GM23338 (cell line): Measurements from ENCODE around the gene SEC61G. TPM values are rescaled to one million over a fixed set of nuclear protein-coding genes. Genes with fewer than 3 reads are reported as not detected.

Source experiments
- ATAC-seq: fragments of 200-7000 bp; cut with Tn5 transposase; 3 replicates; pipeline ENCODE4 v1.9.1; 2020
- DNase-seq: peaks from one replicate; pipeline ENCODE4 v3.0.0-alpha.2; 2015; ENCODE audit warnings: low spot score
- H2AFZ ChIP-seq: fragments of 200-600 bp; sonication (generic); 2 replicates; pipeline ENCODE4 v1.8.0; 2016; ENCODE audit warnings: antibody characterized with exemption, mild to moderate bottlenecking, moderate library complexity
- H3F3A ChIP-seq: fragments of 200-600 bp; sonication (generic); replicated peaks from 2 replicates; pipeline ENCODE4 v1.8.0; 2017; ENCODE audit warnings: antibody characterized with exemption, mixed run types, low read depth
- H3K27ac ChIP-seq: fragments of 200-600 bp; sonication (generic); 2 replicates; pipeline ENCODE4 v1.6.1; 2016; ENCODE audit warnings: low read depth
- H3K27me3 ChIP-seq: fragments of 200-600 bp; sonication (generic); 2 replicates; pipeline ENCODE4 v1.8.0; 2016; ENCODE audit warnings: mild to moderate bottlenecking, mixed run types, moderate library complexity; ENCODE audit not compliant: insufficient read depth
- H3K36me3 ChIP-seq: fragments of 200-600 bp; sonication (generic); 2 replicates; pipeline ENCODE4 v1.8.0; 2016; ENCODE audit warnings: mild to moderate bottlenecking; ENCODE audit not compliant: insufficient read depth
- H3K4me1 ChIP-seq: fragments of 200-600 bp; sonication (generic); 2 replicates; pipeline ENCODE4 v1.8.0; 2016; ENCODE audit warnings: mild to moderate bottlenecking, moderate library complexity; ENCODE audit not compliant: insufficient read depth
- H3K4me2 ChIP-seq: fragments of 200-600 bp; sonication (generic); 2 replicates; pipeline ENCODE4 v1.7.1; 2017; ENCODE audit warnings: mixed run types
- H3K4me3 ChIP-seq: fragments of 200-600 bp; sonication (generic); 2 replicates; pipeline ENCODE4 v1.6.1; 2016; ENCODE audit warnings: mixed run types
- H3K79me2 ChIP-seq: fragments of 200-600 bp; sonication (generic); replicated peaks from 2 replicates; pipeline ENCODE4 v1.8.0; 2017; ENCODE audit warnings: mild to moderate bottlenecking; ENCODE audit not compliant: insufficient read depth
- H3K9me2 ChIP-seq: fragments of 200-600 bp; sonication (generic); 2 replicates; pipeline ENCODE4 v1.8.0; 2017; ENCODE audit not compliant: insufficient read depth
- H4K20me1 ChIP-seq: fragments of 200-600 bp; sonication (generic); replicated peaks from 2 replicates; pipeline ENCODE4 v1.8.0; 2017; ENCODE audit warnings: mild to moderate bottlenecking; ENCODE audit not compliant: insufficient read depth
- H3K27ac Mint-ChIP-seq: 2 replicates; pipeline ENCODE4 v1.8.0; 2020; ENCODE audit warnings: inconsistent platforms, mild to moderate bottlenecking, moderate library complexity, mixed read lengths
- H3K27me3 Mint-ChIP-seq: 3 replicates; pipeline ENCODE4 v1.8.0; 2022; ENCODE audit warnings: low read depth, mild to moderate bottlenecking, moderate library complexity, mixed read lengths, inconsistent platforms; ENCODE audit not compliant: insufficient read depth, poor library complexity
- H3K36me3 Mint-ChIP-seq: 3 replicates; pipeline ENCODE4 v1.8.0; 2021; ENCODE audit warnings: low read depth, mild to moderate bottlenecking, inconsistent platforms, moderate library complexity, mixed read lengths
- H3K4me1 Mint-ChIP-seq: 3 replicates; pipeline ENCODE4 v1.8.0; 2020; ENCODE audit warnings: mild to moderate bottlenecking, inconsistent platforms, mixed read lengths
- H3K4me3 Mint-ChIP-seq: 3 replicates; pipeline ENCODE4 v1.8.0; 2021; ENCODE audit warnings: moderate library complexity, mild to moderate bottlenecking, inconsistent platforms, mixed read lengths
- H3K9me3 Mint-ChIP-seq: 3 replicates; pipeline ENCODE4 v1.8.0; 2020; ENCODE audit warnings: moderate library complexity, mild to moderate bottlenecking, inconsistent platforms, mixed read lengths
- CREB1 ChIP-seq: fragments of 250-450 bp; sonication (Bioruptor Pico); IDR thresholded peaks from 2 replicates; pipeline ENCODE4 v1.5.0; 2020; ENCODE audit warnings: low read depth, mild to moderate bottlenecking, moderate library complexity
- EZH2 ChIP-seq: fragments of 200-600 bp; sonication (generic); IDR thresholded peaks from one replicate; pipeline ENCODE4 v1.8.0; 2017; ENCODE audit warnings: antibody characterized with exemption, mild to moderate bottlenecking, low read depth; ENCODE audit not compliant: unreplicated experiment
- EZH2phosphoT487 ChIP-seq: fragments of 200-600 bp; sonication (generic); IDR thresholded peaks from one replicate; pipeline ENCODE4 v1.8.1; 2018; ENCODE audit warnings: antibody characterized with exemption; ENCODE audit not compliant: unreplicated experiment
- JUNB ChIP-seq: IDR thresholded peaks from one replicate; pipeline ENCODE4 v1.6.1; 2016; ENCODE audit warnings: antibody characterized with exemption; ENCODE audit not compliant: unreplicated experiment
- NANOG ChIP-seq: IDR thresholded peaks from 2 replicates; pipeline ENCODE4 v1.6.1; 2016; ENCODE audit warnings: antibody characterized with exemption, borderline replicate concordance
- POLR2AphosphoS5 ChIP-seq: IDR thresholded peaks from 2 replicates; pipeline ENCODE4 v1.6.1; 2016; ENCODE audit warnings: antibody characterized with exemption, low read depth
- STAT1 ChIP-seq: IDR thresholded peaks from one replicate; pipeline ENCODE4 v1.6.1; 2016; ENCODE audit warnings: antibody characterized with exemption; ENCODE audit not compliant: unreplicated experiment
- ZNF114 ChIP-seq: fragments of 250-450 bp; sonication (Bioruptor Pico); IDR thresholded peaks from 2 replicates; pipeline ENCODE4 v1.5.0; 2020; ENCODE audit warnings: mild to moderate bottlenecking, moderate library complexity
- ZNF331 ChIP-seq: fragments of 250-450 bp; sonication (Bioruptor Pico); IDR thresholded peaks from 2 replicates; pipeline ENCODE4 v1.5.0; 2020; ENCODE audit warnings: low read depth, mild to moderate bottlenecking, moderate library complexity
- polyA plus RNA-seq: library from polyadenylated mRNA; unstranded; fragments of >200 nt; fragmentation: Nextera tagmentation; extraction: Ambion mirVana; gene quantifications from 2 replicates; pipeline ENCODE4 v1.2.1, GENCODE V29; 2016
- total RNA-seq: library from RNA; depleted of rRNA; stranded (reverse); fragments of >200 nt; shearing (Covaris generic); gene quantifications from 2 replicates; pipeline ENCODE4 v1.2.3, GENCODE V29; 2014
- TF ChIP-seq, protein P1 (sequence below): IDR thresholded peaks from one replicate; pipeline ENCODE4 v1.6.1; 2018; ENCODE audit warnings: antibody characterized with exemption; ENCODE audit not compliant: unreplicated experiment
- TF ChIP-seq, protein P2 (sequence below), 2 experiments: fragments of 200-600 bp in 1 of 2; sonication (generic) in 1 of 2; conservative IDR thresholded peaks; 2 replicates each; pipeline versions ENCODE4 v1.5.1 to v1.6.1; 2016 to 2017; ENCODE audit warnings: antibody characterized with exemption in 2 of 2, low read depth in 2 of 2, mild to moderate bottlenecking in 2 of 2, moderate library complexity in 1 of 2
- TF ChIP-seq, protein P3 (sequence below): fragments of 250-450 bp; sonication (Bioruptor Pico); IDR thresholded peaks from 2 replicates; pipeline ENCODE4 v1.5.0; 2020; ENCODE audit warnings: mild to moderate bottlenecking, moderate library complexity
- TF ChIP-seq, protein P4 (sequence below): IDR thresholded peaks from 2 replicates; pipeline ENCODE4 v1.6.1; 2016; ENCODE audit warnings: antibody characterized with exemption

Gene SEC61G
- total and polyA plus RNA-seq, 2 experiments from 2014 or later, result 350 to 497 TPM

DNA sequence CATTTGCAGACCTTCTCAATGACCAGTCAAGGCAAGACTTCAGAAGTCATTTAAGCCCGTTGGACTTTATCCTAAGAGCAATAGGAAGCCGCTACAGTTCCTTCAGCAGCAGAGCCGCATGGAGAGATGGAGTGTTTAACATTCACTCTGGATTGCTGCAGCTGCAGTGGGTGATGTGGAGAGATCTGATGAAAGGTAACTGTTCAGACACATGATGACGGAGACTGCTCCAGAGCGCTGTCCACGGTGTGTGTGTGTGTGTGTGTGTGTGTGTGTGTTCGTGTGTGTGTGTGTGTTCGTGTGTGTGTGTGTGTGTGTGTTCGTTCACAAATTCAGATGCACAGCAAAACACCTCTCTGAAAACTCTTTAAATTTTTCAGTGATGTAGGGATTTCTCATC lies 37.0 kb downstream of the SEC61G start:
- peaks cover 7% of the 10 kb centered on the region; the same call in 2 of the 3 replicates for H3K9me3 Mint-ChIP-seq
- H3K36me3 Mint-ChIP-seq, result no peaks in the 10 kb centered on the region
- H3K27ac ChIP-seq, result no peak overlapping the region
- no peaks in the 10 kb centered on the region for H3K36me3 ChIP-seq
- ATAC-seq (no peak), DNase-seq (no peak)
- H3K9me2 ChIP-seq, result peaks cover 17% of the 10 kb centered on the region; the same call in 1 of the 2 replicates
- H3K4me3 ChIP-seq, result no peak overlapping the region
- H3K27me3 Mint-ChIP-seq, result peaks cover 6% of the 10 kb centered on the region
- no peaks in the 10 kb centered on the region for H3K79me2 ChIP-seq
- H3K4me1 Mint-ChIP-seq, result no peaks in the 10 kb centered on the region
- H2AFZ ChIP-seq, result no peak overlapping the region; the same call in 1 of the 2 replicates
- H4K20me1 ChIP-seq, result no peaks in the 10 kb centered on the region
- no peak overlapping the region for H3K4me3 Mint-ChIP-seq
- H3K27me3 ChIP-seq, result no peaks in the 10 kb centered on the region
- no peak overlapping the region for H3K27ac Mint-ChIP-seq
- H3F3A ChIP-seq, result no peaks in the 10 kb centered on the region
- H3K4me1 ChIP-seq, result no peaks in the 10 kb centered on the region
- H3K4me2 ChIP-seq, result no peak overlapping the region
- TF ChIP-seq, protein P1, sequence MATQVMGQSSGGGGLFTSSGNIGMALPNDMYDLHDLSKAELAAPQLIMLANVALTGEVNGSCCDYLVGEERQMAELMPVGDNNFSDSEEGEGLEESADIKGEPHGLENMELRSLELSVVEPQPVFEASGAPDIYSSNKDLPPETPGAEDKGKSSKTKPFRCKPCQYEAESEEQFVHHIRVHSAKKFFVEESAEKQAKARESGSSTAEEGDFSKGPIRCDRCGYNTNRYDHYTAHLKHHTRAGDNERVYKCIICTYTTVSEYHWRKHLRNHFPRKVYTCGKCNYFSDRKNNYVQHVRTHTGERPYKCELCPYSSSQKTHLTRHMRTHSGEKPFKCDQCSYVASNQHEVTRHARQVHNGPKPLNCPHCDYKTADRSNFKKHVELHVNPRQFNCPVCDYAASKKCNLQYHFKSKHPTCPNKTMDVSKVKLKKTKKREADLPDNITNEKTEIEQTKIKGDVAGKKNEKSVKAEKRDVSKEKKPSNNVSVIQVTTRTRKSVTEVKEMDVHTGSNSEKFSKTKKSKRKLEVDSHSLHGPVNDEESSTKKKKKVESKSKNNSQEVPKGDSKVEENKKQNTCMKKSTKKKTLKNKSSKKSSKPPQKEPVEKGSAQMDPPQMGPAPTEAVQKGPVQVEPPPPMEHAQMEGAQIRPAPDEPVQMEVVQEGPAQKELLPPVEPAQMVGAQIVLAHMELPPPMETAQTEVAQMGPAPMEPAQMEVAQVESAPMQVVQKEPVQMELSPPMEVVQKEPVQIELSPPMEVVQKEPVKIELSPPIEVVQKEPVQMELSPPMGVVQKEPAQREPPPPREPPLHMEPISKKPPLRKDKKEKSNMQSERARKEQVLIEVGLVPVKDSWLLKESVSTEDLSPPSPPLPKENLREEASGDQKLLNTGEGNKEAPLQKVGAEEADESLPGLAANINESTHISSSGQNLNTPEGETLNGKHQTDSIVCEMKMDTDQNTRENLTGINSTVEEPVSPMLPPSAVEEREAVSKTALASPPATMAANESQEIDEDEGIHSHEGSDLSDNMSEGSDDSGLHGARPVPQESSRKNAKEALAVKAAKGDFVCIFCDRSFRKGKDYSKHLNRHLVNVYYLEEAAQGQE, result no peak
- no peak for TF ChIP-seq ZNF114 (CRISPR knock-in tag)
- TF ChIP-seq CREB1 (CRISPR knock-in tag), result no peak
- no peak for TF ChIP-seq EZH2
- TF ChIP-seq, protein P2, sequence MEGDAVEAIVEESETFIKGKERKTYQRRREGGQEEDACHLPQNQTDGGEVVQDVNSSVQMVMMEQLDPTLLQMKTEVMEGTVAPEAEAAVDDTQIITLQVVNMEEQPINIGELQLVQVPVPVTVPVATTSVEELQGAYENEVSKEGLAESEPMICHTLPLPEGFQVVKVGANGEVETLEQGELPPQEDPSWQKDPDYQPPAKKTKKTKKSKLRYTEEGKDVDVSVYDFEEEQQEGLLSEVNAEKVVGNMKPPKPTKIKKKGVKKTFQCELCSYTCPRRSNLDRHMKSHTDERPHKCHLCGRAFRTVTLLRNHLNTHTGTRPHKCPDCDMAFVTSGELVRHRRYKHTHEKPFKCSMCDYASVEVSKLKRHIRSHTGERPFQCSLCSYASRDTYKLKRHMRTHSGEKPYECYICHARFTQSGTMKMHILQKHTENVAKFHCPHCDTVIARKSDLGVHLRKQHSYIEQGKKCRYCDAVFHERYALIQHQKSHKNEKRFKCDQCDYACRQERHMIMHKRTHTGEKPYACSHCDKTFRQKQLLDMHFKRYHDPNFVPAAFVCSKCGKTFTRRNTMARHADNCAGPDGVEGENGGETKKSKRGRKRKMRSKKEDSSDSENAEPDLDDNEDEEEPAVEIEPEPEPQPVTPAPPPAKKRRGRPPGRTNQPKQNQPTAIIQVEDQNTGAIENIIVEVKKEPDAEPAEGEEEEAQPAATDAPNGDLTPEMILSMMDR (conservative IDR thresholded peaks at IDR 0.05; ENCODE audit: low read depth in 2 of 2), result no peak
- no peak for TF ChIP-seq EZH2phosphoT487
- no peak for TF ChIP-seq POLR2AphosphoS5
- TF ChIP-seq STAT1, result no peak
- TF ChIP-seq ZNF331 (CRISPR knock-in tag), result no peak
- no peak for TF ChIP-seq JUNB
- TF ChIP-seq, protein P3, sequence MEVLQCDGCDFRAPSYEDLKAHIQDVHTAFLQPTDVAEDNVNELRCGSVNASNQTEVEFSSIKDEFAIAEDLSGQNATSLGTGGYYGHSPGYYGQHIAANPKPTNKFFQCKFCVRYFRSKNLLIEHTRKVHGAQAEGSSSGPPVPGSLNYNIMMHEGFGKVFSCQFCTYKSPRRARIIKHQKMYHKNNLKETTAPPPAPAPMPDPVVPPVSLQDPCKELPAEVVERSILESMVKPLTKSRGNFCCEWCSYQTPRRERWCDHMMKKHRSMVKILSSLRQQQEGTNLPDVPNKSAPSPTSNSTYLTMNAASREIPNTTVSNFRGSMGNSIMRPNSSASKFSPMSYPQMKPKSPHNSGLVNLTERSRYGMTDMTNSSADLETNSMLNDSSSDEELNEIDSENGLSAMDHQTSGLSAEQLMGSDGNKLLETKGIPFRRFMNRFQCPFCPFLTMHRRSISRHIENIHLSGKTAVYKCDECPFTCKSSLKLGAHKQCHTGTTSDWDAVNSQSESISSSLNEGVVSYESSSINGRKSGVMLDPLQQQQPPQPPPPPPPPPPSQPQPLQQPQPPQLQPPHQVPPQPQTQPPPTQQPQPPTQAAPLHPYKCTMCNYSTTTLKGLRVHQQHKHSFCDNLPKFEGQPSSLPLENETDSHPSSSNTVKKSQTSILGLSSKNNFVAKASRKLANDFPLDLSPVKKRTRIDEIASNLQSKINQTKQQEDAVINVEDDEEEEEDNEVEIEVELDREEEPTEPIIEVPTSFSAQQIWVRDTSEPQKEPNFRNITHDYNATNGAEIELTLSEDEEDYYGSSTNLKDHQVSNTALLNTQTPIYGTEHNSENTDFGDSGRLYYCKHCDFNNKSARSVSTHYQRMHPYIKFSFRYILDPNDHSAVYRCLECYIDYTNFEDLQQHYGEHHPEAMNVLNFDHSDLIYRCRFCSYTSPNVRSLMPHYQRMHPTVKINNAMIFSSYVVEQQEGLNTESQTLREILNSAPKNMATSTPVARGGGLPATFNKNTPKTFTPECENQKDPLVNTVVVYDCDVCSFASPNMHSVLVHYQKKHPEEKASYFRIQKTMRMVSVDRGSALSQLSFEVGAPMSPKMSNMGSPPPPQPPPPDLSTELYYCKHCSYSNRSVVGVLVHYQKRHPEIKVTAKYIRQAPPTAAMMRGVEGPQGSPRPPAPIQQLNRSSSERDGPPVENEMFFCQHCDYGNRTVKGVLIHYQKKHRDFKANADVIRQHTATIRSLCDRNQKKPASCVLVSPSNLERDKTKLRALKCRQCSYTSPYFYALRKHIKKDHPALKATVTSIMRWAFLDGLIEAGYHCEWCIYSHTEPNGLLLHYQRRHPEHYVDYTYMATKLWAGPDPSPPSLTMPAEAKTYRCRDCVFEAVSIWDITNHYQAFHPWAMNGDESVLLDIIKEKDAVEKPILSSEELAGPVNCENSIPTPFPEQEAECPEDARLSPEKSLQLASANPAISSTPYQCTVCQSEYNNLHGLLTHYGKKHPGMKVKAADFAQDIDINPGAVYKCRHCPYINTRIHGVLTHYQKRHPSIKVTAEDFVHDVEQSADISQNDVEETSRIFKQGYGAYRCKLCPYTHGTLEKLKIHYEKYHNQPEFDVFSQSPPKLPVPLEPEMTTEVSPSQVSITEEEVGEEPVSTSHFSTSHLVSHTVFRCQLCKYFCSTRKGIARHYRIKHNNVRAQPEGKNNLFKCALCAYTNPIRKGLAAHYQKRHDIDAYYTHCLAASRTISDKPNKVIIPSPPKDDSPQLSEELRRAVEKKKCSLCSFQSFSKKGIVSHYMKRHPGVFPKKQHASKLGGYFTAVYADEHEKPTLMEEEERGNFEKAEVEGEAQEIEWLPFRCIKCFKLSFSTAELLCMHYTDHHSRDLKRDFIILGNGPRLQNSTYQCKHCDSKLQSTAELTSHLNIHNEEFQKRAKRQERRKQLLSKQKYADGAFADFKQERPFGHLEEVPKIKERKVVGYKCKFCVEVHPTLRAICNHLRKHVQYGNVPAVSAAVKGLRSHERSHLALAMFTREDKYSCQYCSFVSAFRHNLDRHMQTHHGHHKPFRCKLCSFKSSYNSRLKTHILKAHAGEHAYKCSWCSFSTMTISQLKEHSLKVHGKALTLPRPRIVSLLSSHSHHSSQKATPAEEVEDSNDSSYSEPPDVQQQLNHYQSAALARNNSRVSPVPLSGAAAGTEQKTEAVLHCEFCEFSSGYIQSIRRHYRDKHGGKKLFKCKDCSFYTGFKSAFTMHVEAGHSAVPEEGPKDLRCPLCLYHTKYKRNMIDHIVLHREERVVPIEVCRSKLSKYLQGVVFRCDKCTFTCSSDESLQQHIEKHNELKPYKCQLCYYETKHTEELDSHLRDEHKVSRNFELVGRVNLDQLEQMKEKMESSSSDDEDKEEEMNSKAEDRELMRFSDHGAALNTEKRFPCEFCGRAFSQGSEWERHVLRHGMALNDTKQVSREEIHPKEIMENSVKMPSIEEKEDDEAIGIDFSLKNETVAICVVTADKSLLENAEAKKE (CRISPR knock-in tag), result no peak
- TF ChIP-seq, protein P4, sequence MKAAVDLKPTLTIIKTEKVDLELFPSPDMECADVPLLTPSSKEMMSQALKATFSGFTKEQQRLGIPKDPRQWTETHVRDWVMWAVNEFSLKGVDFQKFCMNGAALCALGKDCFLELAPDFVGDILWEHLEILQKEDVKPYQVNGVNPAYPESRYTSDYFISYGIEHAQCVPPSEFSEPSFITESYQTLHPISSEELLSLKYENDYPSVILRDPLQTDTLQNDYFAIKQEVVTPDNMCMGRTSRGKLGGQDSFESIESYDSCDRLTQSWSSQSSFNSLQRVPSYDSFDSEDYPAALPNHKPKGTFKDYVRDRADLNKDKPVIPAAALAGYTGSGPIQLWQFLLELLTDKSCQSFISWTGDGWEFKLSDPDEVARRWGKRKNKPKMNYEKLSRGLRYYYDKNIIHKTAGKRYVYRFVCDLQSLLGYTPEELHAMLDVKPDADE, result no peak
- no peak for TF ChIP-seq NANOG
